Ammon's horn (tissue), 1 donor: ENCODE data around the gene SHROOM2.
"Not testable (repeated sequence)": the region's sequence is repeated elsewhere in the genome, so short reads cannot be mapped to it uniquely, and the experiment has no call there.

Experiments used
- DNase-seq: peaks from one replicate; pipeline ENCODE4 v3.0.0-alpha.2; 2016; ENCODE audit warnings: low spot score

SHROOM2 gene, protein sequence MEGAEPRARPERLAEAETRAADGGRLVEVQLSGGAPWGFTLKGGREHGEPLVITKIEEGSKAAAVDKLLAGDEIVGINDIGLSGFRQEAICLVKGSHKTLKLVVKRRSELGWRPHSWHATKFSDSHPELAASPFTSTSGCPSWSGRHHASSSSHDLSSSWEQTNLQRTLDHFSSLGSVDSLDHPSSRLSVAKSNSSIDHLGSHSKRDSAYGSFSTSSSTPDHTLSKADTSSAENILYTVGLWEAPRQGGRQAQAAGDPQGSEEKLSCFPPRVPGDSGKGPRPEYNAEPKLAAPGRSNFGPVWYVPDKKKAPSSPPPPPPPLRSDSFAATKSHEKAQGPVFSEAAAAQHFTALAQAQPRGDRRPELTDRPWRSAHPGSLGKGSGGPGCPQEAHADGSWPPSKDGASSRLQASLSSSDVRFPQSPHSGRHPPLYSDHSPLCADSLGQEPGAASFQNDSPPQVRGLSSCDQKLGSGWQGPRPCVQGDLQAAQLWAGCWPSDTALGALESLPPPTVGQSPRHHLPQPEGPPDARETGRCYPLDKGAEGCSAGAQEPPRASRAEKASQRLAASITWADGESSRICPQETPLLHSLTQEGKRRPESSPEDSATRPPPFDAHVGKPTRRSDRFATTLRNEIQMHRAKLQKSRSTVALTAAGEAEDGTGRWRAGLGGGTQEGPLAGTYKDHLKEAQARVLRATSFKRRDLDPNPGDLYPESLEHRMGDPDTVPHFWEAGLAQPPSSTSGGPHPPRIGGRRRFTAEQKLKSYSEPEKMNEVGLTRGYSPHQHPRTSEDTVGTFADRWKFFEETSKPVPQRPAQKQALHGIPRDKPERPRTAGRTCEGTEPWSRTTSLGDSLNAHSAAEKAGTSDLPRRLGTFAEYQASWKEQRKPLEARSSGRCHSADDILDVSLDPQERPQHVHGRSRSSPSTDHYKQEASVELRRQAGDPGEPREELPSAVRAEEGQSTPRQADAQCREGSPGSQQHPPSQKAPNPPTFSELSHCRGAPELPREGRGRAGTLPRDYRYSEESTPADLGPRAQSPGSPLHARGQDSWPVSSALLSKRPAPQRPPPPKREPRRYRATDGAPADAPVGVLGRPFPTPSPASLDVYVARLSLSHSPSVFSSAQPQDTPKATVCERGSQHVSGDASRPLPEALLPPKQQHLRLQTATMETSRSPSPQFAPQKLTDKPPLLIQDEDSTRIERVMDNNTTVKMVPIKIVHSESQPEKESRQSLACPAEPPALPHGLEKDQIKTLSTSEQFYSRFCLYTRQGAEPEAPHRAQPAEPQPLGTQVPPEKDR (N-terminal part only)

DNA sequence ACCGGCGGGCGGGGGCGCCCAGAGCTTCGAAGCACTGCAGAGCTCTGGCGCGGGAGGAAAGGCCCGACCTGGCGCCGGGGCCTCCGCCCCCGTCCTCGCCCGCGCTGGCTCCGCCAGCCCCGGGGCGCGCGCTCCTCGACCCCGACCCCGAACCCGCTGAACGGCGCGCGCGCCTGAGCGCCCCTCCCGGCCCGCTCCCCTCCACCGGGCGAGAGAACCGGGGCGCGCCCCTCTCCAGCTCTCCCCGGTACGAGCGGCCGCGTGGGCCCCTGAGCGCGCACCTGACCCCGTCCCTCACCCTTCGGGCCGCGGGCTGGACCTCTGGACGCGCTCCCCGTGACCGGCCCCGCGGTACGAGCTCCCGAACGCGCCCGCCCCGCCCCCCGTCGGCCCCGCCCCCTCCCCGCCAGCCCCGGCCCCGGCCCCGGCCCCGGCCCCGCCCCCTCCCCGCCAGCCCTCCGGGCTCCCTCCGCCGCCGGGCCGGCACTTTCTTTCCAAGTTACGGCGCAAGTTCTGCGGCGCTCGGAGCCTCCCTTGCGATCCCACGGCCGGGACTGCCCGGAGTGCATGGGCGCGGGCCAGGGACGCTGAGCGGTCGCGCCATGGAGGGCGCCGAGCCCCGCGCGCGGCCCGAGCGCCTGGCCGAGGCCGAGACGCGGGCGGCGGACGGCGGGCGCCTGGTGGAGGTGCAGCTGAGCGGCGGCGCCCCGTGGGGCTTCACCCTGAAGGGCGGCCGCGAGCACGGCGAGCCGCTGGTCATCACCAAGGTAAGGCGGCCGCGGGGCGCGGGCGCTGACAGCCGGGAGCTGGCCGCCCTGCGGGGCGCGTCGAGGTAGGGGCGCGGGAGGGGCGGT is at the start of gene SHROOM2:
Gene SHROOM2, plus strand, starts transcription at position 486 of the 854 bp plus-strand sequence. Its CDS starts 117 bp downstream, at position 603.
- DNase-seq: no peak

DNA sequence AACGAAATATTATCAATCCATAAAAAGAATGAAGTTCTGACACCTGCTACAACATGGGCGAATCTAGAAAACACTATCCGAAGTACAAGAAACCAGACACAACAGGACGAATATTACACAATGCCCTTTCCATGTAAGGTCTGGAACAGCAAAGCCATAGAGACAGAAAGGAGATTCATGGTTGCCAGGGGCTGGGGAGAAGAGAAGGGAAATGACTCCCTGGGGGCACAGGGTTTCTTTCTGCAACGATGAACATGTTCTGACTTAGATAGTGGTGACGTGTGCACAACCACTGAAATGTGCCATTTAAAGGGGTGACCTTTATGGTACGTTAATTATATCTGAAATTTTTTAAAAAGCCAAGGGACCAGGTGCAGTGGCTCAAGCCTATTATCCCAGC is 48.9 kb upstream of the SHROOM2 start:
- DNase-seq: no peak

DNA sequence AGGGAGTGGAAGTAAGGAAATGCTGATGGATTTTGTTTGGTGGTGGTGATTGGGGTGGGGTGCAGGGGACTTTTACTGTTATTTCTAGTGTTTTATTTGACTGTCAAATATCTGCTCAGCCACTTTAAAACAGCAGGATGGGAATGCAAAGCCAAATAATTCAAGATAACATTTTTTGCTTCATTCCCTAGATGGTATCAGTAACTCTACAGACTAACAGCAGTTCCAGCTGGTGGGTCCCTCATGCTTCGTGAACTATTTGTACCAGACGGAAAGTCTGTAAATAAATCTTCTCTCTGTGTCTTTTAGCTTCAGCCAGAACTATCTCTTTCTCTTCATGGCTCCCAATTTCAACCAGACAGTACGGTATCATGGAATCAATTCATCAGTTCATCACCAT is 48.1 kb upstream of the SHROOM2 start:
- DNase-seq: no peak

DNA sequence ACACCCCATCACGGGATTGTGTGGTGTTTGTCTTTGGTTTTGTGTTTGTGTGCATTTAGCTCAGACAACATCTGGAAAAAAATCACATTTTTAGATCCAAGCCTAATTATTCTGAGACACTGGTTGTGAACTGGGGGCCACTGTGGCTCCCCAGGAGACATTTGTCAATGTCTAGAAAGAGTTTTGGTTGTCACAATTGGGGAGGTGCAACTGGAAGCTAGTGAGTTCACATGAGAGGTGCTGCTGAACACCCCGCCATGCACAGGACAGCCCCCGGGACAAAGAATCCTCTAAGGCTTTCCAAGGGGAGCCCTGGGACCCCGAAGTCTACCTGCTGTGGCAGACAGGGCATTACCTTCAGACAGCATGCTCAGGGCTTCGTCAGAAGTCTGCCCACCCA is 47.1 kb upstream of the SHROOM2 start:
- no peak for DNase-seq

DNA sequence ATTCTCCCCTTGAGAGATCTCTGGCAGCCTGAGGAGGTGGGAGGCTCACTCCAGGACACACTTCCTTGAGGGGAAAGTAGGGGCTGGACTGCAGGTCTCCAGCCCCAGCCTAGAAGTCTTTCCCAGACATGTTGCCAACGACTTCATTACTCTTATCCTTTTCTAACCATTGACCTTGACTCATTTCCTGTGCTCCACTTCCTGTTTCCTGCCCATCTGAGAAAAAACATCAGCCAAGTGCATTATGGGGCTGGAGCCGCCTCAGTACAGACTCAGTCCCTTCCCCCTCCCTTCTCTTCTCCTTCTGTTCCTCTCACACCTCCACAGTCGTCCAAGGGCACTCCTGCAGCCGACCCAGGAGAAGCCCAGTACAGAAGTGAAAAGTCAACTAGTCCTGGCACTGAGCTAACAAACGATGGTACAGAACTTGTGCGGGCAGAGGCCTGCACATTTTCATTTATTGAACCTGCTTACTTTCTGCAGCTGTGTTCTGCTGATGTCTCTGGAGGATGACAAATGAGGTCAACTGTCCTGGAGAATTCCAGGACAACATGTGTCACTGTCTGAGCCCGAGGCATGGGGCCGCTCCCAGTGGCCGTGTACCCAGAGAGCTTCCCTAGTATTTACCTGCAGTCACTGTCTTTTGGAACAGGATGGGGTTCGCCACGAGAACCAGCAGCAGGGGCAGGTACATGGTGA is 40.7 kb upstream of the SHROOM2 start:
- no peak for DNase-seq

DNA sequence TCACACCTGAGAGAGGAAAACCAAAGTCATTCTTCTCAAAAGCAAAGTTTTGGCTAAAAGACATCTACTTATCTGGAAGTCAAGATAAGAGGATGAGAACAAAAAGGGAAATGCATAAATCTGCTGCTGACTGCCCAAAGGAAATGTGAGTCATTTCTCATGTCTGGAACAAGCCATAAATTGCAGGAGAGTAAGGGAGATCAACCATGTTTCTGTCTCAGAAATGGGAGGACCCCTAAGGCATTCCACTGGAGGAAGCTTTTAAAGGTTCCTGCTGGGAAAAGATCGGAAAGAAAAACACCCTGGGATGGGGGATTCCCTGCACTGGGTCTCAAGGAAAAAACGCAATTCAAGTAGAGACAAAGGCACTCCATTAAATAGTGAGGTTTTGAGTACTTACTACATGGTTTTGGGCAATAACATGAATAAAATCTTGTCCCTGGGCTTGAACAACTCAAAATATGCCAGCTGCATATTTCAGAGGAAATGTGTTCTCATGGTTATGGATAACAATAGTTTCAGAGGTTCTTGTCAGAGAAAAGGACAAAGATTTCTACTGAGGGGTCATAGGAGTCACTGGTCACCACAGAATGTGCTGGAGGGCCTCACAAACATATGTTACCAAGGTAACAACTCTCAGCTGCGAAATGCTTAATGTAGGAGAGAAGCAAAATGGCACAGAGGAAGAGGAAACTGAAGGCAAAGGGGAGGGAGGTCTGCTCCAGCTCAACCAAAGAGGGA is 39.9 kb upstream of the SHROOM2 start:
- DNase-seq: no peak

DNA sequence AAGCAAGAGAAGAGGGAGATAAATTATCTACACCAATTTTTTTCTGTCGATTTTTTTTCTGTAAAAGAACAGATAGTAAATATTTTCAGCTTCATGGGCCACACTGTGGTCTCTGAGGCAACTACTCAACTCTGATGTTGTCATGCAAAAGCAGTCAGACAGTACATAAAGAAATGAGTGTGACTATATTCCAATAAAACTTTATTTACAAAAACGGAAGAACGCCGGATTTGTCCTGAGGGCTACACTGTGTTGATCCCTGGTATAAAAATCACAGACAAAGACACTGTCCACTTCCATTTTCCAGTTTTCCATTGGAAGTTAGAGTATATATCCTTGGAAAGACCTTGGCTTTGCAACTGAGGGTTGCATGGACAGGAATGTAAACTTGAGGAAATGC is 38.6 kb upstream of the SHROOM2 start:
- no peak for DNase-seq

DNA sequence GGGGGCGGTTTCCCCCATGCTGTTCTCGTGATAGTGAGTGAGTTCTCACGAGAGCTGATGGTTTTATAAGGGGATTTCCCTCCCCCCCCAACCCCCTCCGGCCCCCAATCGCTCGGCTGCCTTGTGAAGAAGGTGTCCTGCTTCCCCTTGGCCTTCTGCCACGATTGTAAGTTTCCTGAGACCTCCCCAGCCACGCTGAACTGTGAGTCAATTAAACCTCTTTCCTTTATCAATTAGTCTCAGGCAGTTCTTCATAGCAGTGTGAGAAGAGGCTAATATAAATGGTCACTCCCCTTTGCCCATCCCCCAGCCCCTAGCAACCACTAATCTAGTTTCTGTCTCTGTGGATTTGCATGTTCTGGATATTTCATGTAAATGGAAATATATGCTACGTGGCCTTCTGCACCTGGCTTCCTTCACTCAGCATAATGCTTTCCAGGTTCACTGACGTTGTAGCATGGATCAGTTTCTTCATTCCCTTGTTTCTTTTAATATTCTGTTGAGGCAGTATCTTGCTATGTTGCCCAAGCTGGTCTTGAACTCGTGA is 37.0 kb upstream of the SHROOM2 start:
- no peak for DNase-seq

DNA sequence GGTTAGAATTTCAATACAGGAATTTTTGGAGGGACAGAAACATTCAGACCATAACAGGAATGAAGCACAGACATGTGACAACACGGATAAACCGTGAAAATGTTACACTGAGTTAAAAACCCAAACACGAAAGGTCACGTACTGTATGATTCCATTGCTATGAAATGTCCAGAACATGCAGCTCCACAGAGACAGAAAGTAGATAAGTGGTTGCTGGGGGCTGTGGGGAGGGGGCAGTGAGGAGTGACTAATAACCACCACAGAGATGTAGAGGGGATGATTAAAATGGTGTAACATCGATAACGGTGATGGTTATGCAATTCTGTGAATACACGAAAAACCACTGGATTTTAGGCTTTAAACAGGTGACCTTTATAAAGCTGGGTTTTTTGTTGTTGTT is 28.9 kb upstream of the SHROOM2 start:
- no peak for DNase-seq

DNA sequence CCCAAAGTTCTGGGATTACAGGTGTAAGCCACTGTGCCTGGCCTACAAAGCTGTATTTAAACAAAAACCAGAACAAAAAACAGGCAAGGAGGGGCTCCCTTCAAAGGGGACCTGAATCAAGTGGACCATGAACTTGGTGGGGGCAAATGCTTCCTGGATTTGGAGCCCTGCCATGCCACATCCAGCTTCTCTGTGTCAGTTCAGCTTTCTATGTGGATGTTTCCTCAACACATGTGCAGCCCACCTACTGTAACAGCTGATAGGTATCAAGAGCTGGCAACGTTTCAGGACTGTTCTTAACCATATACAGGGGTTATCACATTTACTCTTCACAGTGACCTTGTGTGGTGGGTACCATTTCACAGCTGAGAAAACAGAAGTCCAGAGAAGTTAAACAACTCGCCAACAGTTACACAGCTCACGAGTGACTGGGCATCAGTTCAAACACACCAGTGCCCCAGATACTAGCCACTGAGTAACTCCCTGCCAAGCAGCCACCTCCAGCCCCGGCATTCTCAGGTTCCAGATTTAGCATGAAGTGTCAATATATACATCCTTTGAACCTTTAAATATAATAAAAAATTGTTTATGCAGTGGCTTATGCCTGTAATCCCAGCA is 28.1 kb upstream of the SHROOM2 start:
- no peak for DNase-seq

DNA sequence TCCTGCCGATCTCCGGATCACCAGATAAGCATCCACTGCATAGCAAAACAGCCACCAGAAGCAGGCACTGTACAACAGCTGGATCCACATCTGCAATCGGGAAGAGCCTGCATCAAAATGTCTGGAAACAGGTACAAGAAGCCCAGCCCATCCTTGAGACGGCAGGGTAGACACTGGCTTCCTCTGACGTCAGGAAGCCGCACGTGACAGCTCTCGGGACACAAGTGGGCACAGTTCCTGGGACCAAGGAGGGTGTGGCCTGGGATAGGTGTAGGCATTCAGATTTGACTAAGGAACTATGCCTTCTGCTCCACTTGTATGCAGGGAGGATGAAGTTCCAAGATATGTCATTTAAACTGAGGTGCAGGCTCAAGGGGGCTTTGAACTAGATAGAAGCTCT is 26.9 kb upstream of the SHROOM2 start:
- DNase-seq: no peak

DNA sequence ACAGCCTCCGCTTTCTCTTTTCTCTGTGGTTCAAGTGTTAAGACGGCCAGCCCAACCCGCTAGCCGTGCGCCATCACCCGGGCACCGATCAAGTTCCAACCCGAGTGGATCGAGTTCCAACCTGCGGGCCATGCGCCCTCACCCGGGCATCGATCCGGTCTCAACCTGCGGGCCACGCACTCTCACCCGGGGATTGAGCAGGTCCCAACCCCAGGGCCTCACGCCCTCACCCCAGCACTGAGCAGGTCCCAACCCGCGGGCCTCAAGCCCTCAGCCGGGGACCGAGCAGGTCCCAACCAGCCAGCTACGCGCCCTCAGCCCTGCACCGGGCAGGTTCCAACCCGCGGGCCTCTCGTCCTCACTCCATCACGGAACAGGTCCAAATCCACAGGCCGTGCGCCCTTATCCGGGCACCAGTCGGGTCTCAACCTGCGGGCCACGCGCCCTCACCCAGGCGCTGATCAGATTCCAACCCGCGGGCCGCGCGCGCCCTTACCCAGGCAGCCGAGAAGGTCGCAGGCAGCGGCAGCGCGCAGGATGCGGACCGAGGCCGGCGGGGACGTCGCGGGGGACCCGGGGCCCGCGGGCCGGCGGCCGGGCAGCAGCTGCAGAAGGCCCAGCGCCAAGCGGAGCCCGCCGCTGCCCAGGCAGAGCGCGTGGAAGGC is 21.0 kb upstream of the SHROOM2 start:
- DNase-seq: no peak

DNA sequence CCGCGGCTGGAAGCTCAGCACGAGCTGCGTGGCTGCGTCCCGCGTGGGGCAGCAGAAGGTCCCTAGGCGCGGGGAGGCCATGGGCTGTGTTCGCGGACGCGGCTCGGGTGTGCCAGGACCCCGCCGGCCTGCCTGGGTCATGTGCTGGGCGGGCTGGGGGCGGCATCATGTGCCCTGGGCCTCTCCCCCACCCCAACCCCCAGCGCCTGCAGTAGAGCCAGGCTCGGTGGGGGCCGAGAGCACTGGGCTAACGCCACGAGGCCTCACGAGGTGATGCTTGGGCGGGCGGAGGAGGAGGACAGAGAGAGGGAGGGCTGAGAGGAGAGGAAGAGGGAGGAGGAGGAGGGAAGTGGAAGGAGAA is 20.5 kb upstream of the SHROOM2 start, which contains the start of gene GPR143:
Gene GPR143, minus strand, starts transcription at position 111 of the 361 bp plus-strand sequence. Its CDS starts 30 bp downstream, at position 81.
- DNase-seq: no peak

DNA sequence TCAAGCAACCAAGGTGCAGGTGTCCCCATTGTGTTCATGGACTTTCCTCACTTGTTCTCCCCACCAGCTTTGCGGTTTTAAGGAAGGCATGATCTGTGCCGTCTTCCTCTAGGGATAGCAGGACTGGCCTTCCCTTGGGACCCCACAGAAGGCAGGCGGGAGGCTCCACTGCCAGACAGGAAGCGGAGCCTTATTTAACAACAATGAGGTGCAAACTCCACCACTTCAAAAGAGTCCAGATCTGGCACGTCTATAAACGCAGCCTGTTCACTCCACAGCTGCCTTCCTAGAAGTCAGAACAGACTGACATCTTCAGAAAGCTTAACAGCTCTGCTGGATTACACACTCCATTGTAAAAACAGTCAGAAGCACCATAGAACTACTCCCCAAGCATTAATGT is 18.9 kb upstream of the SHROOM2 start:
- no peak for DNase-seq

DNA sequence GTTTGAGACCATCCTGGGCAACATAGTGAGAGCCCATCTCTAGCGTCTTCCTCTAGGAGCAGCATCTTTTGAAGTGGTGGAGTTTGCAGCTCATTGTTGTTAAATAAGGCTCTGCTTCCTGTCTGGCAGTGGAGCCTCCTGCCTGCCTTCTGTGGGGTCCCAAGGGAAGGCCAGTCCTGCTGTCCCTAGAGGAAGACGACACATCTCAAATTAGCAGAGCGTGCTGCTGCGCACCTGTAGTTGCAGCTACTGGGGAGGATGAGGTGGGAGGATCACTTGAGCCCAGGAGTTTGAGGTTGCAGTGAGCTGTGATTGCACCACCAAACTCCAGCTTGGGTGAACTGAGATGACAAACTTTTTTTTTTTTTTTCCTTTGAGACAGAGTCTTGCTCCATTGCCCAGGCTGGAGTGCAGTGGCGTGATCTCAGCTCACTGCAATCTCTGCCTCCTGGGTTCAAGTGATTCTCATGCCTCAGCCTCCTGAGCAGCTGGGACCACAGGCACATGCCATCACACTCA is 17.8 kb upstream of the SHROOM2 start:
- DNase-seq: not testable (repeated sequence)

DNA sequence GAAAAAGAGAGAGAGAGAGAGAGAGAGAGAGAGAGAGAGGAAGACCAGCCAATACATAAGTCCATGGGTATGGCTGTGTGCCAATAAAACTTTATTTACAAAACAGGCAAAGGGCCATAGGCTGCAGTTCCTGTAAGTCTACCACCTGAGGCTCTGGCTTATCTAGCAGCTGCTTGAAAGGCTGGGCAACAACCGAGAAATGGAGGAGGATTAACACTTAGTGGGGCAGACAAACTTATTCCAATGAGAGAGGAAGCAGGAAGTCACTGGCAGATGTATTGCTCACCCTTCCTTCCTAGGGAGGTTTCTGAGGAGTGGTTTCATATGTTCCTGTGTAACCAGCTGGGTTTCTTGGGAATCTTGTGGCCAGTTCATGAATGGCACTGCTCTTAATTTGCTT is 15.9 kb upstream of the SHROOM2 start:
- DNase-seq: no peak

DNA sequence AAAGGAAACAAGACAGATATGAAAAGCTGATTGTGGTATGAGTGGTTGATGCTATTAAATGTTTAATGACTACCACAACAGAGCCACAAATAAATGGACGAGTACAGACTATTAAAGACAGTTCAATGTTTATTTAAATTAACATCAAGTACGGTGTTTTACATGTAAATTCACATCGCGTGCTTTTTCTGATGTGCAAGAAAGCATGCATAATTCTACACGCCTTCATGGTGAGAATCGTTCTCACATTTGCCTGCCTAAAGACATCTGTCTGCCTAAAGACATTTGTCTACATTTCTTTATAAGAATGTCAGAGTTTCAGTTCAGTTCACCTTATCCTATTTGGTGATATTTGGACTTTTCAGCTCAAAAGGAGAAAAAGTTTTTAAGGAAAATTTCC is 13.3 kb upstream of the SHROOM2 start:
- no peak for DNase-seq

DNA sequence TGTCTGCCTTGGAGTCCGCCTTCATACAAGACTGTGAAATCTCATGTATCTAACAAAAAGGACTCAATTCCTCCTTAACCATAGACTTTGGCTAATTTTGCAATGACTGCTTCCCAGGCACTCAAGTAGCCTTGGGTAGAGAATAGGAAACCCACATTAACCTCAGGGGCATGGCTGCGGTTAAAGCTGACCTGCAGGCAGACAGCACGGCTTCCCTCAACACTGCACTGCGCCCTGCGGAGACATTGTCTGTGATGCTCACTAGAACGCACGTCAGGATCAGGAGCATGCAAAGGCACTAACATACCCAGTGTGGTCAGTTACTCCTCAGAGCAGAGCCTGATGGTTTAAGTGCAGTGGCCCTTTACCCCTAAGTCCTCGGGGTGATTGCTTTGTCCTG is 10.3 kb upstream of the SHROOM2 start:
- DNase-seq: no peak
